Suprapubic skin (tissue), 4 donors: ENCODE measurements around the gene IQSEC1. TPM values are rescaled to one million over a fixed set of nuclear protein-coding genes. Genes with fewer than 3 reads are reported as not detected.

Source experiments
- DNase-seq, 2 donors: peaks; one replicate each; pipeline ENCODE4 v3.0.0-alpha.2; 2019; ENCODE audit warnings: low spot score in 2 of 2
- H3K27ac ChIP-seq: fragments of 200-600 bp; sonication (generic); one replicate; pipeline ENCODE4 v1.5.1; 2019
- H3K27me3 ChIP-seq: fragments of 200-600 bp; sonication (generic); one replicate; pipeline ENCODE4 v1.5.1; 2019
- H3K36me3 ChIP-seq: fragments of 200-600 bp; sonication (generic); one replicate; pipeline ENCODE4 v1.5.1; 2019
- H3K4me1 ChIP-seq: fragments of 200-600 bp; sonication (generic); one replicate; pipeline ENCODE4 v1.5.1; 2019
- H3K4me3 ChIP-seq: fragments of 200-600 bp; sonication (generic); one replicate; pipeline ENCODE4 v1.5.1; 2019; ENCODE audit warnings: mild to moderate bottlenecking
- H3K9me3 ChIP-seq: fragments of 200-600 bp; sonication (generic); one replicate; pipeline ENCODE4 v1.5.1; 2019
- EP300 ChIP-seq: sonication (generic); formaldehyde crosslinking; IDR thresholded peaks from one replicate; pipeline ENCODE4 v1.6.1; 2017; ENCODE audit warnings: antibody characterized with exemption
- POLR2A ChIP-seq, 2 donors: fragments of 450-650 bp; IDR thresholded peaks; one replicate each; pipeline ENCODE4 v1.6.1; 2017; ENCODE audit warnings: antibody characterized with exemption in 2 of 2, mild to moderate bottlenecking in 2 of 2, moderate library complexity in 2 of 2
- POLR2AphosphoS5 ChIP-seq, 3 donors: sonication (generic); formaldehyde crosslinking; IDR thresholded peaks; one replicate each; pipeline ENCODE4 v1.6.1; 2017; ENCODE audit warnings: antibody characterized with exemption in 3 of 3
- WGBS: methylation state at CpG from one replicate; pipeline ENCODE4 v1.1.5; 2018; 5-methylcytosine and 5-hydroxymethylcytosine counted together
- total RNA-seq, 4 donors: library from RNA; depleted of rRNA; stranded (reverse); fragments of >200 nt; gene quantifications; one replicate each; pipeline ENCODE4 v1.1.0, GENCODE V29; 2016
- TF ChIP-seq, protein P1 (sequence below), 2 donors: fragments of 200-600 bp in 1 of 2; fragments of 450-650 bp in 1 of 2; sonication (generic) in 1 of 2; IDR thresholded peaks; one replicate each; pipeline ENCODE4 v1.5.1; 2016 to 2019; ENCODE audit warnings: antibody characterized with exemption in 2 of 2, mild to moderate bottlenecking in 1 of 2, moderate library complexity in 1 of 2

Gene IQSEC1
- total RNA-seq, 4 donors from 2014 or later, result 26.7 to 52.4 (median 35.5) TPM

DNA sequence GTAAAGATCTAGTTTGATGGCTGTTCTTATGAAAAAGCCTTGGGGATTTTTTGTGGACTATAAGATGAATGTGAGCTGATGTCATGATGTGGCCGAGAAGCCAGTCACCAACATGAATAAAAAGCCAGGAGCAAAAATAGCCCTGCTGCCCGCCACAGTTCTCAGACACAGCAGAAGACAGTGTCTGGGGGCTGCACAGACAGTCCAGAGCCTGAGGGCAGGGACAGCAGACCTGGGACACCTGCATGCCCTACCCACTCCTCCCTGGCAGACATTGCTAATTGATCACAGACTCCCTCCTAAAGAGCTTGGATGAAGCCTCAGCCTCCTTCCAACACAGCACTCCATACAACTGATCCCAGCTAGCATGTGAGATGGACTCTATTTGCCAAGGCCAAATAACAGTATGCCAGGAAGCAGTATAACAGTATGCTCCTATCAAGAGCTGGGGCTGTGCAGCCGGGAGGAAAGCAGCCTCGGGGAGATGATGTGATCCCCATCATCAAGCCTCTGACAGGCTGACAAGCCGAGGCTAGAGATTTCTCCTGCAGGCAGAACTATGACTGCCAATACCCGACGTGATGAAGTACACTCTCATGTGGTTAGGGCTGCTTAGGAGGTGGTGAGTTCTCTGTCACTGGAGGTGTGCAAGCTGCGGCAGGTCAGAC is 126.4 kb downstream of the IQSEC1 start:
- no peaks in the 10 kb centered on the region for H3K27me3 ChIP-seq
- TF ChIP-seq POLR2AphosphoS5 (IDR thresholded peaks at IDR 0.05) (no peak), POLR2A (IDR thresholded peaks at IDR 0.05) (no peak), EP300 (no peak)
- TF ChIP-seq, protein P1, sequence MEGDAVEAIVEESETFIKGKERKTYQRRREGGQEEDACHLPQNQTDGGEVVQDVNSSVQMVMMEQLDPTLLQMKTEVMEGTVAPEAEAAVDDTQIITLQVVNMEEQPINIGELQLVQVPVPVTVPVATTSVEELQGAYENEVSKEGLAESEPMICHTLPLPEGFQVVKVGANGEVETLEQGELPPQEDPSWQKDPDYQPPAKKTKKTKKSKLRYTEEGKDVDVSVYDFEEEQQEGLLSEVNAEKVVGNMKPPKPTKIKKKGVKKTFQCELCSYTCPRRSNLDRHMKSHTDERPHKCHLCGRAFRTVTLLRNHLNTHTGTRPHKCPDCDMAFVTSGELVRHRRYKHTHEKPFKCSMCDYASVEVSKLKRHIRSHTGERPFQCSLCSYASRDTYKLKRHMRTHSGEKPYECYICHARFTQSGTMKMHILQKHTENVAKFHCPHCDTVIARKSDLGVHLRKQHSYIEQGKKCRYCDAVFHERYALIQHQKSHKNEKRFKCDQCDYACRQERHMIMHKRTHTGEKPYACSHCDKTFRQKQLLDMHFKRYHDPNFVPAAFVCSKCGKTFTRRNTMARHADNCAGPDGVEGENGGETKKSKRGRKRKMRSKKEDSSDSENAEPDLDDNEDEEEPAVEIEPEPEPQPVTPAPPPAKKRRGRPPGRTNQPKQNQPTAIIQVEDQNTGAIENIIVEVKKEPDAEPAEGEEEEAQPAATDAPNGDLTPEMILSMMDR (IDR thresholded peaks at IDR 0.05), result no peak
- peaks cover 72% of the 10 kb centered on the region for H3K4me1 ChIP-seq
- H3K4me3 ChIP-seq, result no peak overlapping the region
- H3K36me3 ChIP-seq, result no peaks in the 10 kb centered on the region
- H3K27ac ChIP-seq, result no peak overlapping the region
- 40% methylated on average over 1 of the region's 8 CpGs for WGBS
- DNase-seq, result no peak
- H3K9me3 ChIP-seq, result no peaks in the 10 kb centered on the region

DNA sequence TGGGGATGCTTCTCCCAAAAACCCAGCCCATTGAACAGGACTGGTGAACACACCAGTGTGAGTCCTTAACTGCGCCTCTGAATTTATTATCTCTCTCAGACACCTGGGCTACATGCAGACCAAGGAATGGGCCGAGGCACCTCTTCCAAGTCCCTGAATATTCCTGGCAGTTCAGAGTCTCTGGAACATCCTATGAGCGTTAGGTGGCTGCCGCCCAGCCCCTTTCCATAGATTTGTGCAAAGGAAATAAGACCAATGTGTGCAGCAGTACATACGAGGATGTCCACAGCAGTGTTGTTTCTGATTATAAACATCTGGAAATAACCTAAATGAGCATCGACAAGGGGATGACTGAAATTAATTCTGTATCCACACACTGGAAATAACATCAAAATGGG is 127.0 kb downstream of the IQSEC1 start:
- no peak for DNase-seq
- WGBS, result 51% methylated on average over 5 of the region's 6 CpGs
- no peak overlapping the region for H3K27ac ChIP-seq
- H3K36me3 ChIP-seq, result peaks cover 4% of the 10 kb centered on the region
- H3K9me3 ChIP-seq, result no peaks in the 10 kb centered on the region
- H3K4me3 ChIP-seq, result no peak overlapping the region
- H3K27me3 ChIP-seq, result no peaks in the 10 kb centered on the region
- peaks cover 69% of the 10 kb centered on the region for H3K4me1 ChIP-seq
- TF ChIP-seq, protein P1 (IDR thresholded peaks at IDR 0.05), result no peak
- TF ChIP-seq POLR2A (IDR thresholded peaks at IDR 0.05), result no peak
- TF ChIP-seq EP300, result no peak
- TF ChIP-seq POLR2AphosphoS5 (IDR thresholded peaks at IDR 0.05), result no peak

DNA sequence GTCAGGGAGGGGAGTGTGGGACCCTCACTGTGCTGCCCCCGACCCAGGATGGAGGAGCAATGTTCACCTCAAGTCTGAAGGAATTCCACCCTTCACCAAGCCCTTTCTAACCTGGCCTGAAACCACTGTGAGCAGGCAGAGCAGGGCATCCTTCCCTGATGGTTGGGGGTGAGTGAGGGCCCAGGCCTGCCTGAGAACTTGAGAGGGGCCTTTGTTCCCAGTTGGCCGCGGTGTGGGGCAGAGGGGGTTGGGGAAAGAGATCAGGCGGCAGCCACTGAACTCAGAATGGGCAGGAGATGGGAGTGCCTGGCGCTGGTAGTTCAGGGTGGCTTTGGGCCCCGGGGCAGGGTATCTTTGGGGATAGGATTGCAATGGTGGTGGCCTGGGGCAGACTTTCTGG is 128.4 kb downstream of the IQSEC1 start:
- H3K9me3 ChIP-seq, result no peaks in the 10 kb centered on the region
- H3K27ac ChIP-seq, result no peak overlapping the region
- H3K4me3 ChIP-seq, result no peak overlapping the region
- H3K36me3 ChIP-seq, result peaks cover 18% of the 10 kb centered on the region
- peaks cover 73% of the 10 kb centered on the region for H3K4me1 ChIP-seq
- H3K27me3 ChIP-seq, result no peaks in the 10 kb centered on the region
- DNase-seq, result no peak
- TF ChIP-seq POLR2AphosphoS5 (IDR thresholded peaks at IDR 0.05) (no peak), EP300 (no peak), POLR2A (IDR thresholded peaks at IDR 0.05) (no peak)
- TF ChIP-seq, protein P1 (IDR thresholded peaks at IDR 0.05), result no peak
- WGBS, result 81% methylated on average over 6 of the region's 6 CpGs

DNA sequence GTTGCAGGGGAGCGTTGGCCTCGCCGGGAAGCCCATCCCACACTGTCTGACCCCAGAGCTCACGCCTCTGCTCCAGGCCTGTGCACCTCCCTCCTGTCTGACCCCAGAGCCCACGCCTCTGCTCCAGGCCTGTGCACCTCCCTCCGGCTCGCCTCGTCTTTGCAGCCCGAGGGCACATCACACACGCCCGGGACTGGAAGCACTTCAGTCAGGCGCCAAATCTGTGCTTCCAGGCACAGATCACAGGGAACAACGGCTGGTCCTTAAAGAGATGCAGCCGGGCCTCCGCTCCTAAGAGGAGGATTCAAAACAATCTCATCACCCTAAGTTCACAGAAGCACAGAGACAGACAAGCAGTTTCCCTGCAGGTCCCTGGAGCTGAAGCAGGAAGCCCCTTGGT is 128.8 kb downstream of the IQSEC1 start:
- TF ChIP-seq, protein P1 (IDR thresholded peaks at IDR 0.05), result no peak
- no peak for TF ChIP-seq POLR2AphosphoS5 (IDR thresholded peaks at IDR 0.05)
- TF ChIP-seq POLR2A (IDR thresholded peaks at IDR 0.05), result no peak
- TF ChIP-seq EP300, result no peak
- WGBS, result 33% methylated on average over 12 of the region's 15 CpGs
- peaks cover 69% of the 10 kb centered on the region for H3K4me1 ChIP-seq

DNA sequence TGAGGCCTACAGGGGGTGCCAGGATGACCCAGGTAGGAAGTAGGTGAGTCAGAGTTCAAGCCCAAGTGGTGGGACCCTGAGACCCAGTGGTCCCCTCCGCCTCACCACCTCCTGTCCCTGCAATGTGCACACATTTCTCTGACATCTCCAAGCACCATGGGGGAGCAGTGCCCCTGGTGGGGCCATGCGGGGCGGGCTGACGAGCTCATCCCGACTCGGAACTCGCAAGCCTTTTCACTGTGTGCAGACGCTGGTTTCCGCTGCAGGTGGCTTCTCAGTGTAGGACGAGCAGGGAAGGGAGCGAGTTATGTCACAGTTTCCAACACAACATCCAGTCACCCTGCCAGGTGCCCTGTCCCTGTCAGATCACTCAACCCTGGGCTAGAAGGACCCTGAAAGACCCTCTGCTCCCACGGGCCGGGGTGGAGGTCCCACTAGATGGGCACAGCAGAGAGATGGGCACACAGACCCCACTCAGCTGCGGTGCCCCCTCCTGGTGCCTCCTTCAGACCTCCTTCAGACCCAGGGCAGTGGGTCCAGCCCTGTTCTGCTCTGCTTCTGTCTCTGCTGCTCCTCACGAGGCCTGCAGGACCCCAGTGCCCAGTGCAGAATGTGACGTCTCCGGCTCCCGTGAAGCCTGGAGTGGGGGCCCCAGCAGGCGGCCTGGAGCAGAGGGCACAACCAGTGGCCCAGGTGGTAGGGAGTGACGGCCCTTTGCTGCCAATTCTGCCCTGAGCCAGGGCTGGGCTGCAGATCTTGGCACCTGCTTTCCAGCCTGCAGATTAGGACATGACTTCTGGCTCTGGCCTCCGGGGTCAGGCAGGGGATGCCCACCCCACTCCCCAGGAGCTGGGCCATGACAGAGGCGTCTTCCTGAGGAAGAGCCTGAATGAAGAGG is 129.9 kb downstream of the IQSEC1 start:
- H3K4me3 ChIP-seq, result no peak overlapping the region
- H3K4me1 ChIP-seq, result peaks cover 67% of the 10 kb centered on the region
- 46% methylated on average over 13 of the region's 22 CpGs for WGBS

More for the DNA sequence above, 128.8 kb downstream of the IQSEC1 start:
- Histone ChIP-seq H3K27me3 (no peaks in the 10 kb centered on the region), H3K36me3 (peaks cover 23% of the 10 kb centered on the region), H3K27ac (no peak overlapping the region), H3K9me3 (no peaks in the 10 kb centered on the region), H3K4me3 (no peak overlapping the region)
- no peak for DNase-seq

More for the DNA sequence above, 129.9 kb downstream of the IQSEC1 start:
- Histone ChIP-seq H3K27ac (no peak overlapping the region), H3K27me3 (no peaks in the 10 kb centered on the region), H3K9me3 (no peaks in the 10 kb centered on the region), H3K36me3 (peaks cover 28% of the 10 kb centered on the region)
- TF ChIP-seq, protein P1 (IDR thresholded peaks at IDR 0.05), result no peak
- TF ChIP-seq EP300 (no peak), POLR2A (IDR thresholded peaks at IDR 0.05) (no peak), POLR2AphosphoS5 (IDR thresholded peaks at IDR 0.05) (no peak)
- no peak for DNase-seq
